Gastroesophageal sphincter (tissue), 3 donors: Measurements from ENCODE around the gene NAA60.
A peak's percentile ranks its signal among the peaks of the same experiment; 100 is the strongest.

Experiments used
- CTCF ChIP-seq, 4 experiments: fragments of 200-600 bp in 2 of 4; fragments of 450-650 bp in 2 of 4; sonication (generic) in 1 of 4; IDR thresholded peaks; one replicate each; pipeline ENCODE4 v1.5.1; 2017 to 2019; ENCODE audit warnings: antibody characterized with exemption in 4 of 4, mild to moderate bottlenecking in 2 of 4, moderate library complexity in 2 of 4
- EP300 ChIP-seq: sonication (generic); formaldehyde crosslinking; IDR thresholded peaks from one replicate; pipeline ENCODE4 v1.6.1; 2017; ENCODE audit warnings: antibody characterized with exemption, mild to moderate bottlenecking
- POLR2A ChIP-seq, 2 donors: fragments of 450-650 bp; IDR thresholded peaks; one replicate each; pipeline ENCODE4 v1.6.1; 2017; ENCODE audit warnings: antibody characterized with exemption in 2 of 2, mild to moderate bottlenecking in 2 of 2, moderate library complexity in 1 of 2
- POLR2AphosphoS5 ChIP-seq: sonication (generic); formaldehyde crosslinking; IDR thresholded peaks from one replicate; pipeline ENCODE4 v1.6.1; 2017; ENCODE audit warnings: antibody characterized with exemption

GRCh38 chr16:3443108-3444031, at the start of gene NAA60, which contains the start of gene ZNF597:
- peak in 1 of 4 experiments; percentile 1 for TF ChIP-seq CTCF (IDR thresholded peaks at IDR 0.05)
- no peak for TF ChIP-seq POLR2A (IDR thresholded peaks at IDR 0.05)
- TF ChIP-seq EP300, result no peak
- peak; percentile 17 for TF ChIP-seq POLR2AphosphoS5
